Raji (cell line): ENCODE data around the gene DUT.

Experiments used
- POLR2A ChIP-seq: IDR thresholded peaks from 2 replicates; pipeline ENCODE4 v1.6.1; 2011; ENCODE audit warnings: low read depth, low read length, control low read depth; ENCODE audit not compliant: insufficient read depth

DUT gene

GRCh38 chr15:48330855-48331795 lies at the start of gene DUT:
TSS of gene DUT (plus strand) at chr15:48331429. CDS start at chr15:48331516, 87 bp downstream.
- TF ChIP-seq POLR2A, result peak; percentile 86

GRCh38 chr15:48281674-48282073 lies 49.6 kb upstream of the DUT start:
- no peak for TF ChIP-seq POLR2A

GRCh38 chr15:48282216-48282615 lies 49.0 kb upstream of the DUT start:
- TF ChIP-seq POLR2A, result no peak

- no peak for TF ChIP-seq POLR2A
Measured at GRCh38 chr15:48283396-48284145, 47.7 kb upstream of the DUT start.

- TF ChIP-seq POLR2A, result no peak
Measured at GRCh38 chr15:48285329-48286214, 45.7 kb upstream of the DUT start.

- TF ChIP-seq POLR2A, result no peak
Measured at GRCh38 chr15:48289628-48290027, 41.6 kb upstream of the DUT start.

- no peak for TF ChIP-seq POLR2A
Measured at GRCh38 chr15:48292458-48292857, 38.8 kb upstream of the DUT start.

- no peak for TF ChIP-seq POLR2A
Measured at GRCh38 chr15:48297668-48298067, 33.6 kb upstream of the DUT start.

GRCh38 chr15:48298914-48299313 lies 32.3 kb upstream of the DUT start:
- TF ChIP-seq POLR2A, result no peak

- TF ChIP-seq POLR2A, result no peak
Measured at GRCh38 chr15:48300038-48300437, 31.2 kb upstream of the DUT start.

GRCh38 chr15:48304398-48304797 lies 26.8 kb upstream of the DUT start:
- no peak for TF ChIP-seq POLR2A

GRCh38 chr15:48306639-48307038 lies 24.6 kb upstream of the DUT start:
- TF ChIP-seq POLR2A, result no peak

- TF ChIP-seq POLR2A, result no peak
Measured at GRCh38 chr15:48307586-48307985, 23.6 kb upstream of the DUT start.

- no peak for TF ChIP-seq POLR2A
Measured at GRCh38 chr15:48309740-48310139, 21.5 kb upstream of the DUT start.

- TF ChIP-seq POLR2A, result no peak
Measured at GRCh38 chr15:48313216-48313615, 18.0 kb upstream of the DUT start.
